Esophagus squamous epithelium (tissue), 5 donors: ENCODE results near the gene SH2D3A. TPM values are rescaled to one million over a fixed set of nuclear protein-coding genes. Genes with fewer than 3 reads are reported as not detected.
A peak's percentile ranks its signal among the peaks of the same experiment; 100 is the strongest.

Source experiments
- DNase-seq: peaks from one replicate; lab custom pipeline; 2025; lab: John Stamatoyannopoulos, UW
- H3K27ac ChIP-seq, 4 donors: fragments of 200-600 bp; sonication (generic); one replicate each; pipeline ENCODE4 v1.5.1; 2016 to 2019; ENCODE audit warnings: mild to moderate bottlenecking in 1 of 4
- H3K27me3 ChIP-seq, 4 donors: fragments of 200-600 bp; sonication (generic); 1 replicate in 3 of 4; 2 replicates in 1 of 4; pipeline versions ENCODE4 v1.5.1 to v1.6.0; 2017 to 2021; ENCODE audit warnings: antibody characterized with exemption in 1 of 4
- H3K36me3 ChIP-seq, 3 donors: fragments of 200-600 bp; sonication (generic); one replicate each; pipeline ENCODE4 v1.5.1; 2016 to 2019
- H3K4me1 ChIP-seq, 3 donors: fragments of 200-600 bp; sonication (generic); one replicate each; pipeline ENCODE4 v1.5.1; 2017 to 2019
- H3K4me3 ChIP-seq, 4 donors: fragments of 200-600 bp; sonication (generic); 1 replicate in 3 of 4; 2 replicates in 1 of 4; pipeline ENCODE4 v1.5.1; 2016 to 2019; ENCODE audit warnings: mild to moderate bottlenecking in 2 of 4, moderate library complexity in 1 of 4
- H3K9me3 ChIP-seq, 3 donors: fragments of 200-600 bp; sonication (generic); one replicate each; pipeline ENCODE4 v1.5.1; 2016 to 2019
- CTCF ChIP-seq, 6 experiments: fragments of 450-650 bp in 4 of 6; fragments of 200-600 bp in 2 of 6; sonication (generic) in 2 of 6; IDR thresholded peaks; one replicate each; pipeline ENCODE4 v1.5.1; 2016 to 2019; ENCODE audit warnings: antibody characterized with exemption in 6 of 6, mild to moderate bottlenecking in 4 of 6, moderate library complexity in 4 of 6
- POLR2A ChIP-seq, 4 donors: fragments of 450-650 bp; IDR thresholded peaks; one replicate each; pipeline ENCODE4 v1.6.1; 2017; ENCODE audit warnings: antibody characterized with exemption in 4 of 4, mild to moderate bottlenecking in 4 of 4, moderate library complexity in 3 of 4
- WGBS, 2 donors: methylation state at CpG; one replicate each; pipeline ENCODE4 v1.1.5; 2018; 5-methylcytosine and 5-hydroxymethylcytosine counted together
- intact Hi-C: fragments of 100-400 bp; cut with DNase I; formaldehyde crosslinking; loops from one replicate; pipeline ENCODE4 v1.15.0; 2022
- total RNA-seq, 4 donors: library from RNA; depleted of rRNA; stranded (reverse); fragments of >200 nt; gene quantifications; one replicate each; pipeline ENCODE4 v1.1.0, GENCODE V29; 2016
- donor health status: DM: yes; HTN: yes; CAD: no.

SH2D3A gene
- total RNA-seq, 4 donors from 2014 or later, result 17.3 to 52.1 (median 40.6) TPM

- Histone ChIP-seq H3K9me3 (no peaks in the 10 kb centered on the region), H3K4me3 (peak overlapping the region in 1 of 4 donors; percentile 51), H3K27ac (peak overlapping the region in 1 of 4 donors; percentile 52), H3K4me1 (peaks cover 3 to 44% (median 8%) of the 10 kb centered on the region in 3 donors), H3K36me3 (peaks cover 15 to 59% (median 19%) of the 10 kb centered on the region in 3 donors), H3K27me3 (no peaks in the 10 kb centered on the region)
- WGBS, 2 donors, result 50 to 91% methylated on average over 1 to 3 of the region's 30 CpGs
- intact Hi-C loops, result no loop called here
- no peak for TF ChIP-seq CTCF (IDR thresholded peaks at IDR 0.05)
- no peak for TF ChIP-seq POLR2A (IDR thresholded peaks at IDR 0.05)
- DNase-seq, result no peak
These were observed 36.1 kb downstream of the SH2D3A start for GRCh38 chr19:6730941-6731670.

- DNase-seq, result no peak
- 73 to 87% methylated on average over 12 to 14 of the region's 27 CpGs for WGBS, 2 donors
- peak overlapping the region in 1 of 4 donors; percentile 52 for H3K27ac ChIP-seq
These were observed 37.0 kb downstream of the SH2D3A start for GRCh38 chr19:6730153-6730804.

GRCh38 chr19:6729573-6730152, 37.6 kb downstream of the SH2D3A start:
- Histone ChIP-seq H3K9me3 (no peaks in the 10 kb centered on the region), H3K4me3 (peak overlapping the region in 2 of 4 donors; percentile 11 to 51), H3K4me1 (peaks cover 0 to 38% (median 0%) of the 10 kb centered on the region in 3 donors), H3K36me3 (peaks cover 15 to 49% (median 19%) of the 10 kb centered on the region in 3 donors), H3K27me3 (no peaks in the 10 kb centered on the region), H3K27ac (peak overlapping the region in 1 of 4 donors; percentile 52)
- no peak for DNase-seq
- 81 to 90% methylated on average over 11 to 14 of the region's 23 CpGs for WGBS, 2 donors
- intact Hi-C loops, result no loop called here
- TF ChIP-seq CTCF (IDR thresholded peaks at IDR 0.05) (no peak), POLR2A (IDR thresholded peaks at IDR 0.05) (no peak)

More at GRCh38 chr19:6730153-6730804, 37.0 kb downstream of the SH2D3A start:
- TF ChIP-seq POLR2A (IDR thresholded peaks at IDR 0.05) (no peak), CTCF (IDR thresholded peaks at IDR 0.05) (no peak)
- Histone ChIP-seq H3K36me3 (peaks cover 15 to 55% (median 19%) of the 10 kb centered on the region in 3 donors), H3K27me3 (no peaks in the 10 kb centered on the region), H3K4me3 (peak overlapping the region in 2 of 4 donors; percentile 11 to 51), H3K9me3 (no peaks in the 10 kb centered on the region), H3K4me1 (peaks cover 0 to 36% (median 0%) of the 10 kb centered on the region in 3 donors)
- intact Hi-C loops, result no loop called here

GRCh38 chr19:6728346-6728745, 38.9 kb downstream of the SH2D3A start:
- DNase-seq, result no peak
- 27 to 32% methylated on average over 5 to 8 of the region's 8 CpGs for WGBS, 2 donors
- TF ChIP-seq CTCF (IDR thresholded peaks at IDR 0.05), result no peak
- TF ChIP-seq POLR2A (IDR thresholded peaks at IDR 0.05), result no peak
- Histone ChIP-seq H3K9me3 (no peaks in the 10 kb centered on the region), H3K4me3 (no peak overlapping the region), H3K27ac (peak overlapping the region in 1 of 4 donors; percentile 21), H3K27me3 (no peaks in the 10 kb centered on the region), H3K4me1 (peaks cover 0 to 43% (median 0%) of the 10 kb centered on the region in 3 donors), H3K36me3 (peaks cover 15 to 37% (median 19%) of the 10 kb centered on the region in 3 donors)
- intact Hi-C loops, result no loop called here
